ENCODE data around the gene SERINC2.

The SERINC2 gene
- 0 to 0.15 (median 0) reads per million in 4 donors for total RNA-seq

DNA sequence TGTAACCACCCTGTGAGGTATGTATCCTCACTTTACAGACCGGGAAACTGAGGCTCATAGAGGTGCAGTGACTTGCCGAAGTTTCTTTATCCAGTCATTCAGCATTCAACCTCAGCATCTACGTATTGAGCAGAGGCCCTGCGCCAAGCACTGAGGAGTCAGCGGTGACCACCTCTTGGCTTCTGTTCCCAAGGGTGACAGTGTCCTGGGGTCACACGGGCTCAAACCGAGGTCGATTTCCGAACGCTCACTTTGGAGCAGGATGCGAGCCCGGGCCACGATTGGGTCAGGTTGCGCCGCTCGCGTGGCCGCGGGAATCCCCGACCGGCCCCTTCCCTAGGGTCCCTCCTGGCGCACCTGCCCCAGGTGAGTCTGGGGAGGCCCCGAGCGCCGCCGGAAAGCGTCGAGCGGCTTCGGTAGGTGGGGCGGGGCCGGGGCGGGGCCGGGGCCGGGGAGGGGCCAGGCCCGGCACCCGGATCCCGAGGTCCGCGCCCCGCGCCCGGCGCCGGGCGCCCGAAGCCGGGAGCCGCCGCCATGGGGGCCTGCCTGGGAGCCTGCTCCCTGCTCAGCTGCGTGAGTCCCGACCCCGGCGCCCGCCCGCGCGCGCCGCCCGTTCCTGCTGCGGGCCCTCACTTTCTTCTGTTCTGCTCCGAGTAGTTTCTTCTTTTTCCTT lies at the start of gene SERINC2:
TSS of gene SERINC2 (plus strand) at position 482 of the 673 bp plus-strand sequence. CDS start at position 535, 53 bp downstream.
- peak in 1 of 5 donors; percentile 22 for DNase-seq

DNA sequence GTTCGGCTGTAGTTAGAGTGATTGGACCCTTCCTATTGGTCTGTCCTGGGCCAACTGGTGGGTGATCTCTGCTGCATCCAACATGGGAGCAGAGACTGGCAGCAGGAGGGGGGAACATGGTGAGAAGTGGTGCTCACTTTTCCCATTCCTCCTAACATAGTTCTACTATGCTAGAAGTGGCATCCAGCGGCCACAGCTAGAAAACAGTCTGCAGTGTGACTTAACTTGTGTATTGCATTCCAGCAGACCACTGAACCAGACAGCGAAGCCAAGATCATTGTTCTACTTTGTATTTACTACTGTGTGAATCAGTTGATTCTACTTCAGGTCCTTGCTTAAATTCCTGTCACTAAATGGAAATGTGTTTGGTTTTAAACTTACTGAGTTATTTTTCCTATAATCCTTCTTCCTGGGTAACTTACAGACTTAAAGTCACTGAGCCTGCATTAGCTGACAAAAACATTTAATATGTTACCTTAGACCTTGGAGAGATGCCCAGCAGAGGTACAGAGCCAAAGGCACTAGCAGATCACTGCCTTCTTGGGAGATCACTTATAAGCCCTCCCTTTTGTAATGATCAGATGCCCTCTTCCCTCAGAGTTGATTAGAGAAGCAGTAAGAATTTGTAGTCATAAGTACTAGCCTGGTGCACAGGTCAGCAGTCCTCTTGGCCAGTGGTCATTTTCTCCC lies 48.3 kb upstream of the SERINC2 start:
- no peak for DNase-seq

DNA sequence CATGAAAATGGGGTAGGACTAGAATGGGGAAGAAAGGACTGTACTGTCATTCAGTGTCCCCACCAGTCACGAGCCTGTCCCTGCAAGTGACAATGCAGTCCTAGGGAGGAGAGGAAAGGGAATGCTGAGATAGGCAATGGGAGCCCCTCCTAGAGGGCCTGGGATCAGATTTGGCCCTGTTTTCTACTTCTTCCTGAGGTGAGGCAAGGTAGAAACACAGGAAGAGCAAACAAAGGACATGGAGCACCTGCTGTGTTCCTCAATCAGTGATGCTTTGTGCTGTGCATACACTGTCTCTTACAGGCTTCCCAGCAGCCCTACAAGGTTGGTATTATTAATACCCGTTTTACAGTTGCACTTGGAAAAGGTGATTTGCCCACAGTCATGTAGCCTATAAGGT lies 46.2 kb upstream of the SERINC2 start:
- DNase-seq: no peak

DNA sequence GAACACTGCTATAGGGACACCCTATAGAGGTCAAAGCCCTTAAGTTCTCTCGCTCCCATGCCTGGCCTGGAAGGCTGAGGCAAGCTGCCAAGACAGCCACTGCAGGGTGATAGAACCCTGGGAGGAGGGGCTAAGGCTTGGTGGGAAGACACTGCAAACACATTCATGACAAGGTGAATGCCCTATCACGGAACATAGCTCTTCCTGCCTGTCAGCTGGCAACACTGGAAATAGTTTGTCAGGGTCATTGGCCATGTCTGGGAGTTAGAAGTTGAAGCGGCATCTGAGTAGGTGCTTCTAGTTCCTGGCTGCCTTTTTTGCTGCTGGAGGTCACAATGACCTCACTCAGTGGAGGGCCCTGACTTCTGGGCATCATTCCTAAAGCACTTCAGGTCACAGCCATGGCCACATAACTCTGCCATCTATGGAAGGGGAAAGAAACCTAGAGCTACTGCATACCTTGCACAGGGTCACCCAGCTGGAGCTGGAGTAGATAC lies 44.4 kb upstream of the SERINC2 start:
- no peak for DNase-seq

DNA sequence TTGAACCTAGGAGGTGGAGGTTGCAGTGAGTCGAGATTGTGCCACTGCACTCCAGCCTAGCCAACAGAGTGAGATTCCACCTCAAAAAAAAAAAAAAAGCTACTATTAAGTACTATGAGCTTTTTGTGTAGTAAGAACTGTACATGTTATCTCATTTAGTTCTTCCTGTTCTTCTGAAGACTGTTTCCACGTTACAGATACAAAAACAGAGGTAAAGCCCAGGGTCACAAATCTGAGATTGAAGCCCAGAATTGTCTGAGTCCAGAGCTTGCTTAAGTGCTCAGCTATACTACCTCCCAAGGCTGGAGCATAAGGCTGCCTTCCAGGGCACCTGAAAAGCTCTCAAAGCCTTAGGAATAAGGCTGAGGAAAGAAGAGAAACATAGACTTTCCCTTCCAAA lies 43.0 kb upstream of the SERINC2 start:
- no peak for DNase-seq

DNA sequence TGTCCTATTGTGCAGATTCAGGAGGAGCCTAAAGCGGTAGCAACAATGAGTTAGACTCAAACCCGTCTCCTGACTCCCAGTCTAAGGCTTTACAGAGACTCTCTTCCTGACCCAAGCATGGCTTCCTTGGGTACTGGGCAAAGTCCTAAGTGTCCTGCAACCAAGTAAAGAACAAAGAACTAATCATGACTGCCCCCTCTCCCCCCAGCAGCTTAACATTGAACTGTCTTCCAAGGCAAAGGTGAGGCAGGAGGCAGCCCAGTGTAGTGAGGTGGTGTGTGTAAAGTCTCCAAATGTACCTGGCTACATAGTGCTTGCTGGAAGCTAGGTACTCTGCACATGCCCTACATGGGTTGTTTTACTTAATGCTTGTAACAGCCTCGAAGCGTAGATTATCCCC lies 42.4 kb upstream of the SERINC2 start:
- DNase-seq: no peak

DNA sequence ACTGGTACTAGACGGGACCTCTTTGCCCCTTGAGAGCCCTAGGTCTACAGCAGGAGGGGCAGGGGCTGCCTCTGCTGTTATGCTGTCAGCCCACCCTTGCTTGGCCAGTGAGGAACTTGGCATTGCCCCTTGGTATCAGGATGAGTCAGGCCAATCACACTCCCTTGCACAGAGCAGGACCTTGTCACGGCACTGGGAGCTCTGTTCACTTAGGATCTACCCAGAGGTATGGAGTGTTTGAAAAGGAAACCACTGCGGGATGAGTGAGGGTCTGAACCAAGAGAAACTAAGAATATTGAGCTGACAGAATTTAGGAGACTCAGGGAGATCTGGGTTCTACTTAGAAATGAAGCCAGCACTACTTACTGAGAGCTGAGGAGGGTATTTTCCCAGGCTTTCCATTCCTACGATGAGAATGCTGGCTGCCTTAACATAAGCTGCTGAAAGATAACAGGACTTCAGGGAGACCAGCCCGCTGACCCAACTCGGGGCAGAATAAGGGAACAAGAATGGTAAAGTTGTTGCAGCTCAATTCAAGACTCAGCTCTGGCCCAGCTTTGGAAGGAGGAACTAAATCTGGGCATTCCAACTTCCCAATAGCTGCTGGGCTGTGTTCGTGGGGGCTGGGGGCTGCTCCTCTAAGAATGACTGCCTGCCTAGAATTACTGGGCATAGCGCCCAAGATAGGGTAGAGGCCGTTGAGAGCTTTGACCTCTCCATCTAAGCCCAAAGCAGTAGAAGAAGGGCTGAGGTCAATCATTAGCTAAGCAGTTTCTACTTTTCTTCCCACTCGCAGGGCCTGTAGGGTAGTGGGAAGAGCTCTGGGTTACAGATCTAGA lies 41.7 kb upstream of the SERINC2 start:
- no peak for DNase-seq

DNA sequence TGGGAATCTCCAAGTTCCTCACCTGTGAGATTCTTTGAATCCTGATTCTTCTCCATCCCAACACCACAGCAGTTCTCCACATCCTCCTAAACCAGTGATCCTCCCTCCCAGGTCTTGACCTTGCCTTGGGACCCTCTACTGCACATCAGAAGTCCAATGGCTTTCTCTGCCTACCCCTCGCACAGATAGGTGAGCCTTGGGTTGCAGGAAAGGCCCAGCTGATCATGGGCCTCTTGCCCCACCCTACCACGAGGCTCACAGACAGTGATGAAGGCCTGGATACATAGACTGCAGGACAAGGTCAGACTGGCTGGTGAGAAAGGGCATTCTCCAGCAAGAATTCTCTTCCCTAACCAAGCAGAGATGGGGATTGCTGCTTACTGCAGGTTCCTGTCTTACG lies 41.0 kb upstream of the SERINC2 start:
- DNase-seq: no peak

DNA sequence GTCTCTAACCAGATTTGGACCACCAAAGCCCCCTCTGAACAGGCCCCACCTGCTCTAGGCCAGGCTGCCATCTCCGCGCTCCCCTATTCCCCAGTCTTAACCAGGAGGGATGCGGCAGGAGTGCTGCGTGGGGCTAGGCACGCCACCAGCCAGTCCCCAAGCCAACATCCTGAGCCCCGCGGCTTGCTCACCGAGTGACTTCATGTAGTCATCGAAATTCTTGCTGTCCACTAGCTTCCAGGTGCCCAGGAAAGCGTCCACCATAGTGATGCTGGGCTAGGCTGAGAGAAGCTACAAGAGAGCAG lies 40.3 kb upstream of the SERINC2 start:
- no peak for DNase-seq

DNA sequence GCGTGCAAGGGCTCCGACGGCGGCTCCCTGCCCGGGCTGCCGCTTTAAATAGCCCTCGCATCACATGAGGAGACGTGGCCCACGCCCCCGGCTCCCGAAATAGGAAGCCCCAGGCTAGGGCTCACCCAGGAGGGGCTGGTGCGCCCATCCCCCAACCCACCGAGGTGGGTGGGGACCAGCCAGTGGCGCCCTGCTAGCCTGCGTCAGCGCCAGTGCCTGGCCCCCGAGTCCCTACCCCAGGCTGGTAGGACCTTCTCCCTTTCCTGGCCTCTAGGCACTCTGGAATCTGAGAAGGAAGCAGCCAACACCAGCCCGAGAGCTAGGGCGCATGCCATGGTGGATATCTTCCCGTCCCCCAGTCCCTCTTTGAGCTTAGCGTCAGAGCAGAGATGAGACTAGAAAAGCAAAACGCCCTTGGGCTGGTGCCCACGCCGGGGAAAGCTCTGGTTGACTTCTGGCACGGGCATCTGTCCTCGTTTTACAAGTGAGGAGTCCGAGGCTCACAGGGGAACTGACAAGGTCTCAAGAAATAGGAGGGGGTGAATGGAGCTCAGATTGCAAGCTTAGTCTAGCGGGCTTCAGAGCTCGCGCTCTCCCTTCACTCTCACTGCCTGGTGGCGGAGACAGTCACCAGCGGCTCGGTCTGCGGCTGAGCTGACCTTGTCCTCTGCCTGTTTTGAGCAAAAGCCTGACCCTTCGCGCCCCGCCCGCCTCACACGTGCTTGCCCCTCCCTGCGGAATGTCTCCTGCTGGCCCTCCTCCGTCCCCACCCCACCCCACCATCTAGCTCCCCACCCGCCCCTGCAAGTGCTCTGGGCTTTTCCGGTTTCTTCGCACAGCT lies 39.7 kb upstream of the SERINC2 start, which contains the start of gene FABP3:
TSS of gene FABP3 (minus strand) at position 21 of the 841 bp plus-strand sequence. CDS start 62 bp downstream, outside the sequence.
- DNase-seq: no peak

DNA sequence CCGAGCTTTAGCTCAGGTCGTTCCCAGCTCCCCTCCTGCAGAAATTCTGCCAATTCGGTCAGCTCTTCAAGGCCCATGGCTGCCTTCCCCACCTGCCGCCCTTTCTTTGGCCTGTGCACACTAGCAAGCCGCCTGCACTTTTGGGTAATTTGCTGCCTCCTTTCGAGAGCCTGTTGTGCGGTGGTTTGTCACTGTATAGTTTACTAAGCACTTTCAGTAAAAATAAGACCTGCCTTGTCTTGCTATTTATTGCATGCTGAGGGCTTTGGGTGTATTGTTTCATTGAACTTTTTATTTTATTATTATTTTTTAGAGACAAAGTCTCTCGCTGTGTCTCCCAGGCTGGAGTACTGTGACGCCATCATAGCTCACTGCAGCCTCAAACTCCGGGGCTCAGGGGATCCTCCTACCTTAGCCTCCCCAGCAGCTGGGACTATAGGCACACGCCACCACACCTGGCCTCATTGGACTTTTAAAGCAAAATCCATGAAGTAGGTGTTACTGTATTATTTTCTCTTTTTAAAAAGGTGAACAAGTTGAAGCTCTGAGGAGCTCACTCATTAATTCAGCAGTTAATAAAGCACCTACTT lies 39.0 kb upstream of the SERINC2 start:
- DNase-seq: no peak

DNA sequence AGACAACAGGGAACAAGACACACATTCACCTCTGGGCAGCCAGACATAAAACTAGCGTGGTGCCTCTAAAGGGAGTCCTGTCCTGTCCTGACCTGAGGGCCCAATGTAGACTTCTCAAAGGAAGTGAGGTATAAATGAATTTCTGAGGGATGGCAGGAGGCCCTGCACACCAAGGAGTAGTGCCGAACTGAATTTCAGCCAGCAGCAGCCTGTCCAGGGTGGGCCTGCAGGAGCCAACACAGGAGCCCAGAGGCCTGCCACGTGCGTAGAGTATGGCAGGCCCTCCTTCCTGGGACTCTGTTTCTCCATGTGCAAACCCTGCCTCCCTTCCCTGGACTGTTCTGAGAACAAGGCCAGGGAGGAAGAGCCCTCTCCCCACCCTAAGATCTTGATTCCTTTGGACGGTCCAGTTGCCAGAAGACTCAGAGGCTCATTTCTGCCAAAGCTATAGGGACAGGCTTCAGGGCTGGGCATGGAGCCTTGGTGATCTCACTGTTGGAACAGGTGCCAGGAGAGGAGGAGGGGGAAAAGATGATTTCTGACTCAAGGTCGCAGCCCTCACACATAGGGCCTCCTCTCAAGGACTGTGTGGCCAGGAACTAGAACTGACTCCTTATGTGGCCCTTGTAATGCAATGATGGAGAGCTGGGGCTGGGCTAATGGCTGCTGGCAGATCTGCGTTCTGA lies 38.4 kb upstream of the SERINC2 start:
- DNase-seq: no peak

DNA sequence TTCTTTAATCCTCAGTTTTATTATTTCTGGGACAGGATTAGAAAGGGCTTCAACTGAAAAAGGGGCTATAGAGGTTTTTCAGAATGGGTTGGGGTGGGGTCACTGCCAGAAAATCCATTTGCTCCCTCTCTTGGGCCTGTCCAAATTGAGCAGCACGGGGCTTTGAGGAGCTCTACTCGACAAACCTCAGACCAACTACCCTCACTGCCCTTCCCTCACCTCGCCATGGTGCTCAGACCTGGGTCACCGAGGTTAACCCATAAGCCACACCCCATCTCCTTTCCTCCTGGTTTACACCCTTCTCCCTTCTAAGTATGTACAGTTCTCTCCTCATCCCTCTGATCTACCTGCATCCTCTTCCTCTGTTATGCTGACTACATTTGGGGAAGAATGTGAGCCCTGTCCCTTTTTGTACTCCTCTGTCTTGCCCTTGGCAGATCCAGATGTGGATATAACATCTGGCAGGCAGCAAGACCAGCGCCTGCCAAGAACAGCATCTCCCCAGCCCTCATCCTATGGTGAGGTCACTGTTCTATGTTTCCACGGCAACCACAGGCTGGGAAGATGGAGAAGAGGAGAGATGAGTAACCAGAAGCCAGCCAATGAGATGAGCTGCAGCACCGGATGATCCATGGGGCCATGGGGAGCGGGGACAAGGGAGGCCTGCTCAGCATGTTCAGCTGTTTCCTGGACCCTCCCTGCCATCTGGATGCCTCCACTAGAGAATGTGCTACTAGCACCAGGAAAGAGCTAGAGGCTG lies 36.5 kb upstream of the SERINC2 start:
- no peak for DNase-seq

DNA sequence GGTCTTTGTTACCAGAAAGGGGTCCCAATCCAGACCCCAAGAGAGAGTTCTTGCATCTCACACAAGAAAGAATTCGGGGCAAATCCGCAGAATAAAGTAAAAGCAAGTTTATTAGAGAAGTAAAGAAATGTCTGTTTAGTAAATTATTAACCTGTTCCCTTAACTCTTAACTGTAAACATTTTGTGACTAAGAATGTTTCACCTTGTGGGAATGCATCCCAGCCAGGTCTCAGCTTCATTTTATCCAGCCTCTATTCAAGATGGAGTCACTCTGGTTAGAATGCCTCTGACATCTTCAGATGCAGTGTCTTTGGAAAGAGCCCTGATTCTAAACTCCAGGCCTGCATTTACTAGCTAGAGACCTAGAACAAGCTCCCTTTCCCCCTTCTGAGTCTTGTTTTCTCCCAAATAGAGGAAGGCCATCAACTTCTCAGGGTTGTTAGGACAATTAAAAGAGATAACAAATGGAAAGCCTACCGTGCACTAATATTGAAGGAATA lies 35.6 kb upstream of the SERINC2 start:
- no peak for DNase-seq

DNA sequence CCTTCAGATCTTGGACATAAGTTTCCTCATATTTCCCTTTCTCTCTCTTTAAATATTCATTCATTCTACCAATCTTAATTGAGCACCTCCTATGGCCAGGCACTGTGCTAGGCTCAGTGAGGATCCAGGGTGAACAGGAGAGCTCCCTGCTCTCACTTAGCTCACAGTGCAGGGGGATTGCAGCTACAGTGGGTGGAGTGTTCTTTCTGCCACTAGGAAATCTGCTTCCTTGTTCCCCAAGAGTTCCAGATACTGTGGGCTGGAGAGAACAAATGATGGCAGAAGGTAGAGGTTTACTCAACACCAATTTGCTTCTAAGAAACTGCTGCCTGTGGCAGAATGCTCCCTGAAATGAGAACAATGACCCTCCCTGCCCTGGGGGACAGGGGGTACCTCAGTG lies 35.0 kb upstream of the SERINC2 start:
- DNase-seq: no peak

DNA sequence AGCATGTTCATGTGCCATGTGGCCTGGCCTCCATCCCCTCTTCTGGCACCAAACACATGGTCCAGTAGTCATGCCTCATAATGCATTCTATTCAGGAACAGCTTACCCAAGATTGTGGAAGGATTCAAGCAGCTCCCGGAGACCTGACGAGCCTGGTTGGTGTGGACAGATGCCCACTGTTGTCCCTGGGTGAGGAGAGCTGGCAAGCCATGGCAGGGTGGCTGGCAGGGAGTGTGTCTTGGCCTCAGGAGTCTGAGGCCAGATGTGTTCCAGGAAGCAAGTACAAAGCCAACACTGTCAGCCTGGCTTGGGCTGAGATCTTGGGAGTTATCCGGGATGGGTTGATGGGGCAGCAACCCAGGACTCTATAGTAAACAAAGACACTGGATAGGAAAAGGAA lies 32.8 kb upstream of the SERINC2 start:
- DNase-seq: no peak

DNA sequence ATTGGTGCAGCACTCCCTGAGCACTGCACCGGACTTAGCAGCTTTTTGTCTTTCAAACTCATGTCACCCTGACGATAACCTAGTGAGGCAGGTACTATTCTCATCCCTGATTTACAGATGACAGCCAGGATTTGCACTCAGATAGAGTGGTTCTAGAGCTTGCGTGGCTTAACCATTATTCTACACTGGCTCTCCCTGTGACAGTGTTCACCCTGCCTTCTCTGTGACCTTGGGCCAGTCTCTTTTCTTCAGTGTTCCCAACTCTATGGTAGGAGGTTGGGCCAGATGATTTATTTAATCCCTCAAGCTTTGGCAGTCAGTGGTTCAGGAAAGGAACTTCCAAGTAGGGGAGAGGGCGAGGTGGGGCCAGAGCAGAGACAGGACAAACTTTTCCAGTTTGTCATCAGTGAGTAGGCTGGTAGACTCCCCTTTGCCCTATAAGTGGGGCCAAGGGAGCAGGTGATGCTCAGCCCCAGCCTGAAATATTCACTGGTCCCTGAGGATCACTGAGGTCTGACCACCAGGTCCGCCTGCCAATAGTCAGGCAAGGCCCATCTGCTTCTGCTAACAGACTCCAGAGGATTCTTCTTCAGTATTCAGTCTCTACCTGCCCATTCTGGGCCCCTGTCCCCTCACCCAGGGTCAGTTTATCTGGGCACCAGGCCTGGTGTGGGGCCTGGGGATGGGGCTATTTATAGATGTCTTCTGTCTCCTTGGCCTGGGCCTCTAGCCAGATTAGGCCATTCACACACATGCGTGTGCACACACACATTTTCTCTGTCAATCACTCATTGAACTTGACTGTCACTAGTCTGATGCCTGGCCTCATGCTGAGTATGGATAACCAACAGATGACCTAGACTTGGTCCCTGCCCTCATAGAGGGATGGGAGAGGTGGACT lies 31.4 kb upstream of the SERINC2 start:
- no peak for DNase-seq

DNA sequence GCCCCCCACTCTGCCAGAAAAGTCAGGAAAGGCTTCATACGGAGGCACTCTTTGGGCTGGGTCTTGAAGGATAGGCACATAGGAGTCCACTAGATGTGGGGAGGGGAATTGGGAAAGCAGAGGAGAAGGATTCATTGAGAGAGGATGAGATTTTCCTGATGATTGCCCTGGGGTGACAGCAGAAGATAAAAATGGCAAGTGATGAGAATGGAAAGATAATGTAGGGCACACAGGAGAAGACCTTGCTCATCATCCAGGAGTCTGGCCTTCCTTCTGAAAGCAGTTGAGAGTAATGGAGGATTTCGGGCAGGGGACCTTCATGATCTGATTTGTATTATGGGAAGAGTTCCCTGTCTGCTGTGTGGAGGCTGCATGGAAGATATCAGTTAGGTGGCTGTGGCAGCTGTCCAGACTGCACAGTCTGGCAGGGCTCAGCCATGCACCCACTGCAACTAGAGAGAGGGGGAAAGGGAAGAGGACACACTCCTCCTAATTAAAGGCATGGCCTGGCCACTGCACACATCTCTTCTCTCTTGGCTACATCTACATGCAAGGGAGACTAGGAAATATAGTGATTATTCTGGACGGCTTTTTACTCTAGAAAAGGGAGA lies 30.5 kb upstream of the SERINC2 start:
- no peak for DNase-seq

DNA sequence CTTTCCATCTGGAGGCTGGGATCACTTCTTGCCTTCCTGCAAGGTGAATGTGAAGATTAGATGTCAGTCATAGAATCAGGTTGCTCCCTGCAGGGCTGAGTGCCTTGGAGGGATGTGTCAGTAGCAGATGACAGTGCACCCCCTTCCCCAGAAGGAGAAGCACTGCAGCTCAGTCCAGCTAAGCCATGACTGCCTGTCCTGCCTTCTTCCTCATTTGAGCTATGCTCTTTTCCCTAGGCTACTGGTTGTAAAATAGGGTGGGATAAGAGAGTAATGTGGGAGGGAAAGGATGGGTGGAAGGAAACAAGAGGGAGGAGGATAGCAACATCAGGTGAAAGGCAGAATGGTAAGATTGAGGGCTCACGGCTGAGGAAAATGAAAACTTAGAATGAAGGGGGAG lies 29.0 kb upstream of the SERINC2 start:
- no peak for DNase-seq

All from T-helper 1 cell (primary cell).